Measurements from ENCODE around the gene STX1A. TPM values are rescaled to one million over a fixed set of nuclear protein-coding genes. Genes with fewer than 3 reads are reported as not detected.
"Not testable (repeated sequence)": the region's sequence is repeated elsewhere in the genome, so short reads cannot be mapped to it uniquely, and the experiment has no call there.

The STX1A gene
- total RNA-seq, 4 donors from 2014 or later = 2.3 to 19.1 (median 11.0) TPM

GRCh38 chr7:73727952-73728351, 8.5 kb upstream of the STX1A start:
- Histone ChIP-seq H3K27me3 (no peaks in the 10 kb centered on the region), H3K4me1 (no peaks in the 10 kb centered on the region), H3K9me3 (no peaks in the 10 kb centered on the region), H3K27ac (no peak overlapping the region), H3K4me3 (no peak overlapping the region), H3K36me3 (no peaks in the 10 kb centered on the region)
- no peak for DNase-seq
- TF ChIP-seq CTCF (IDR thresholded peaks at IDR 0.05) = no peak
- no peak for TF ChIP-seq POLR2A (IDR thresholded peaks at IDR 0.05)
- intact Hi-C loops (cut with DNase I; ENCODE audit: low total_unique reads) = loop anchor here (2.0 kb wide), 1 partner anchor 121 kb away; no protein-coding TSS in a partner anchor

DNA sequence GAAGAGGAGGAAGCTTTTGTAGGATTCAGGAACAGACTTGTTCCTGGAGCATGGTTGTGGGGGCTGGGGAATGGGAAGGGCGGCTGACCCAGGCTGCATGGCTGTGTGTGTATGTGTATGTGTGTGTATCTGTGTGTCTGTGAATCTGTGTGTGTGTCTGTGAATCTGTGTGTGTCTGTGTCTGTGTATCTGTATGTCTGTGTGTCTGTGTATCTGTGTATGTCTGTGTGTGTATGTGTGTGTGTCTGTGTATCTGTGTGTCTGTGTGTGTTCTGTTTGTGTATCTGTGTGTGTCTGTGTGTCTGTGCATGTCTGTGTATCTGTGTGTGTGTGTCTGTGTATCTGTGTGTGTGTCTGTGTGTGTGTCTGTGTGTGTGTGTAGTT, 6.6 kb upstream of the STX1A start:
- Histone ChIP-seq H3K27me3 (no peaks in the 10 kb centered on the region), H3K27ac (no peak overlapping the region), H3K9me3 (no peaks in the 10 kb centered on the region), H3K4me1 (no peaks in the 10 kb centered on the region), H3K4me3 (no peak overlapping the region), H3K36me3 (no peaks in the 10 kb centered on the region)
- no peak for DNase-seq
- TF ChIP-seq POLR2A (IDR thresholded peaks at IDR 0.05) = no peak
- no peak for TF ChIP-seq CTCF (IDR thresholded peaks at IDR 0.05)
- intact Hi-C loops (cut with DNase I; ENCODE audit: low total_unique reads) = loop anchor here (2.0 kb wide), 1 partner anchor 119 kb away; no protein-coding TSS in a partner anchor

GRCh38 chr7:73723813-73724212, 4.3 kb upstream of the STX1A start:
- peaks cover 0 to 2% of the 10 kb centered on the region in 2 donors for H3K4me1 ChIP-seq
- no peaks in the 10 kb centered on the region for H3K9me3 ChIP-seq
- H3K4me3 ChIP-seq = no peak overlapping the region
- no peak overlapping the region for H3K27ac ChIP-seq
- no peaks in the 10 kb centered on the region for H3K27me3 ChIP-seq
- H3K36me3 ChIP-seq = no peaks in the 10 kb centered on the region
- TF ChIP-seq POLR2A (IDR thresholded peaks at IDR 0.05) = no peak
- no peak for TF ChIP-seq CTCF (IDR thresholded peaks at IDR 0.05)
- intact Hi-C loops (cut with DNase I; ENCODE audit: low total_unique reads) = no loop called here
- DNase-seq = no peak

GRCh38 chr7:73722785-73723184, 3.3 kb upstream of the STX1A start:
- no peak overlapping the region for H3K4me3 ChIP-seq
- H3K4me1 ChIP-seq = peaks cover 0 to 12% of the 10 kb centered on the region in 2 donors
- H3K27me3 ChIP-seq = no peaks in the 10 kb centered on the region
- DNase-seq = no peak
- intact Hi-C loops (cut with DNase I; ENCODE audit: low total_unique reads) = no loop called here
- H3K36me3 ChIP-seq = no peaks in the 10 kb centered on the region
- H3K27ac ChIP-seq = no peak overlapping the region
- TF ChIP-seq POLR2A (IDR thresholded peaks at IDR 0.05) (no peak), CTCF (IDR thresholded peaks at IDR 0.05) (no peak)
- H3K9me3 ChIP-seq = no peaks in the 10 kb centered on the region

- H3K36me3 ChIP-seq; H3K4me3 ChIP-seq; H3K27ac ChIP-seq; H3K27me3 ChIP-seq; DNase-seq; H3K9me3 ChIP-seq; intact Hi-C loops (cut with DNase I; ENCODE audit: low total_unique reads): not testable (repeated sequence)
- peaks cover 0 to 12% of the 10 kb centered on the region in 2 donors for H3K4me1 ChIP-seq
Observed at GRCh38 chr7:73722182-73722581, 2.7 kb upstream of the STX1A start.

DNA sequence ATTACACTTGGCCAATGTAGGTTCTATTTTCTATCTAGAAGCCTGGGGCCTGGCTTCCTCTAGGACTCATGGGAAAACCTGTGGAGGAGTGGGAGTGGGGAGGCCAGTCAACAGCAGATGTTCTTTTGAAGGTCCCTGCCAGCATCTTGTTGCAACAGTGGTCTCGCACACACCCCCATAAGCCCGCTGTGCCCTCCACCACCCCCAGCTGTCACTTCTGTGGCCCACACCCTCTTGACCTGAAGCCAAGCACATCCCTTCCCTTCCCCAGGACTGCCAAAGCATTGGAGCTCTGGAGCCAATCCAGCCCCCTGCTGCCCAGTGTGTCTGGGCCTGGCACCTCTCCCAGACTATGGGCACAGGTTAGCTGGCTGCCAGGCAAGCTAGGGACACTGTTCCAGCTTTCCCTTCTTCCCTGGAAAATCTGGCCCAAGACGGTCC, 1.9 kb upstream of the STX1A start:
- Histone ChIP-seq H3K36me3 (no peaks in the 10 kb centered on the region), H3K27me3 (no peaks in the 10 kb centered on the region), H3K9me3 (no peaks in the 10 kb centered on the region), H3K4me3 (no peak overlapping the region), H3K27ac (no peak overlapping the region), H3K4me1 (peaks cover 0 to 12% of the 10 kb centered on the region in 2 donors)
- no peak for TF ChIP-seq CTCF (IDR thresholded peaks at IDR 0.05)
- TF ChIP-seq POLR2A (IDR thresholded peaks at IDR 0.05) = no peak
- DNase-seq = no peak
- intact Hi-C loops (cut with DNase I; ENCODE audit: low total_unique reads) = no loop called here

- H3K36me3 ChIP-seq; DNase-seq; H3K4me3 ChIP-seq; H3K9me3 ChIP-seq; intact Hi-C loops (cut with DNase I; ENCODE audit: low total_unique reads); H3K27me3 ChIP-seq; H3K27ac ChIP-seq: not testable (repeated sequence)
- H3K4me1 ChIP-seq = peaks cover 0 to 12% of the 10 kb centered on the region in 2 donors
Observed at GRCh38 chr7:73720443-73720842, 974 bp upstream of the STX1A start.

Data from uterus (tissue), 4 donors.